Osteocyte (in vitro differentiated cells): Measurements from ENCODE around the gene SUPT3H. TPM values are rescaled to one million over a fixed set of nuclear protein-coding genes. Genes with fewer than 3 reads are reported as not detected.
"Not testable (repeated sequence)": the region's sequence is repeated elsewhere in the genome, so short reads cannot be mapped to it uniquely, and the experiment has no call there.

Experiments used
- DNase-seq: peaks from one replicate; pipeline ENCODE4 v3.0.0; 2021; ENCODE audit warnings: mixed read lengths; ENCODE audit not compliant: unreplicated experiment; ENCODE audit errors: extremely low spot score
- H3K27ac Mint-ChIP-seq: one replicate; pipeline ENCODE4 v1.8.0; 2021; ENCODE audit warnings: mild to moderate bottlenecking, mixed read lengths; ENCODE audit not compliant: unreplicated experiment
- H3K27me3 Mint-ChIP-seq: one replicate; pipeline ENCODE4 v1.8.0; 2021; ENCODE audit warnings: mixed read lengths; ENCODE audit not compliant: unreplicated experiment
- H3K36me3 Mint-ChIP-seq: one replicate; pipeline ENCODE4 v1.8.0; 2021; ENCODE audit warnings: mixed read lengths; ENCODE audit not compliant: unreplicated experiment
- H3K4me1 Mint-ChIP-seq: one replicate; pipeline ENCODE4 v1.8.0; 2021; ENCODE audit warnings: mixed read lengths; ENCODE audit not compliant: unreplicated experiment
- H3K4me3 Mint-ChIP-seq: one replicate; pipeline ENCODE4 v1.8.0; 2021; ENCODE audit warnings: mild to moderate bottlenecking, moderate library complexity, mixed read lengths; ENCODE audit not compliant: unreplicated experiment
- H3K9me3 Mint-ChIP-seq: one replicate; pipeline ENCODE4 v1.8.0; 2021; ENCODE audit warnings: mixed read lengths; ENCODE audit not compliant: unreplicated experiment
- total RNA-seq: library from RNA; stranded (reverse); gene quantifications from 2 replicates; pipeline ENCODE4 v1.2.1, GENCODE V29; 2021
- TF ChIP-seq, protein P1 (sequence below): fragments of 200-600 bp; sonication (generic); IDR thresholded peaks from 2 replicates; pipeline ENCODE4 v1.5.0; 2021; ENCODE audit warnings: antibody characterized with exemption, mild to moderate bottlenecking, moderate library complexity

SUPT3H gene
- total RNA-seq, 1 donor from 2014 or later: 13.2 TPM

DNA sequence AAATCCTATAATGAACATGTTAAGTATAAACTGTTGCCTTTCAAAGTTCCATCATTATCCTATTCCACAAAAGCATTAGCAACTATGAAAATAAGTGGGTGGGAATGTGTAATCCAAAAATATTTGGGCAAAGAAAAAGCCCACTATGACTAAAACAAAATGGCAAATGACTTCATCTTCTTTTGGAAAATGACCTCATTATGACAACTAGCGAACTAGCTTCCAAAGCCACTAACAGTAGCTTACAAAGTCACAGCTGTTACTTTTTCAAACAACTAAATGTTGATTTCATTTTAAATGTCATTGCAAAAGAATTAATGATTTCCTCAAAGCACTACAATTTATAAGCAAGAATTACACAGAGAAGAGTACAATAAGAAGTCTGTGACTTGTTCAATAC lies 99.4 kb downstream of the SUPT3H start:
- Mint-ChIP-seq H3K27ac (no peak overlapping the region), H3K9me3 (peaks cover 13% of the 10 kb centered on the region), H3K4me1 (no peaks in the 10 kb centered on the region), H3K36me3 (peaks cover 18% of the 10 kb centered on the region), H3K27me3 (no peaks in the 10 kb centered on the region), H3K4me3 (no peak overlapping the region)
- TF ChIP-seq, protein P1, sequence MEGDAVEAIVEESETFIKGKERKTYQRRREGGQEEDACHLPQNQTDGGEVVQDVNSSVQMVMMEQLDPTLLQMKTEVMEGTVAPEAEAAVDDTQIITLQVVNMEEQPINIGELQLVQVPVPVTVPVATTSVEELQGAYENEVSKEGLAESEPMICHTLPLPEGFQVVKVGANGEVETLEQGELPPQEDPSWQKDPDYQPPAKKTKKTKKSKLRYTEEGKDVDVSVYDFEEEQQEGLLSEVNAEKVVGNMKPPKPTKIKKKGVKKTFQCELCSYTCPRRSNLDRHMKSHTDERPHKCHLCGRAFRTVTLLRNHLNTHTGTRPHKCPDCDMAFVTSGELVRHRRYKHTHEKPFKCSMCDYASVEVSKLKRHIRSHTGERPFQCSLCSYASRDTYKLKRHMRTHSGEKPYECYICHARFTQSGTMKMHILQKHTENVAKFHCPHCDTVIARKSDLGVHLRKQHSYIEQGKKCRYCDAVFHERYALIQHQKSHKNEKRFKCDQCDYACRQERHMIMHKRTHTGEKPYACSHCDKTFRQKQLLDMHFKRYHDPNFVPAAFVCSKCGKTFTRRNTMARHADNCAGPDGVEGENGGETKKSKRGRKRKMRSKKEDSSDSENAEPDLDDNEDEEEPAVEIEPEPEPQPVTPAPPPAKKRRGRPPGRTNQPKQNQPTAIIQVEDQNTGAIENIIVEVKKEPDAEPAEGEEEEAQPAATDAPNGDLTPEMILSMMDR: no peak
- DNase-seq: no peak

DNA sequence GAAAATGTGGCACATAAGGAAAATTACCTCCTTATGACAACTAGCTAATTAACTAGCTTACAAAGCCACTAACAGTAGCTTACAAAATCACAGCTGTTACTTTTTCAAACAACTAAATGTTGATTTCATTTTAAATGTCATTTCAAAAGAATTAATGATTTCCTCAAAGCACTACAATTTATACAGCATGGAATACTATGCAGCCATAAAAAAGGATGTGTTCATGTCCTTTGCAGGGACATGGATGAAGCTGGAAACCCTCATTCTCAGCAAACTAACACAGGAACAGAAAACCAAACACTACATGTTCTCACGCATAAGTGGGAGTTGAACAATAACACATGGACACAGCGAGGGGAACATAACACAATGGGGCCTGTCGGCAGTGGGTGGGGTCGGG lies 100.0 kb downstream of the SUPT3H start:
- not testable (repeated sequence) for DNase-seq, H3K4me1 Mint-ChIP-seq, H3K27me3 Mint-ChIP-seq, H3K27ac Mint-ChIP-seq, H3K4me3 Mint-ChIP-seq
- Mint-ChIP-seq H3K9me3 (peaks cover 13% of the 10 kb centered on the region), H3K36me3 (peaks cover 18% of the 10 kb centered on the region)

DNA sequence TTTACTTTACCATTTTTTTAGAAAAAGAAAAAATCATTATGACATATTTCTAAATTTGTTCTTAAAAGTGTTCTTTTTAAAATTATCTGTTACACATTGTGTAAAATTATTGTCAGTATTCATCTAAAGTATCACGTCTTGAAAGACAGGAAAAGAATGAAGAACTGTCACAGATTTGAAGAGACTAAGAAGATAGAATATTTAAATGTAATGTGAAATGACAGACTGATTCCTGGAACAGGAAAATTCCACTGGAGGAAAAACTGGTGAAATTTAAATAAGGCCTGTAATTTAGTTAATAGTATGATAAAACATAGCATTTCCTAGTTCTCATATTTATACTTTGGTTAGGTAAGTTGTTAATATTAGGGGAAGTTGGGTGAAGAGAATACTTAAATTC lies 102.4 kb downstream of the SUPT3H start:
- DNase-seq: no peak
- TF ChIP-seq, protein P1: no peak
- Mint-ChIP-seq H3K4me1 (no peaks in the 10 kb centered on the region), H3K4me3 (no peak overlapping the region), H3K36me3 (peaks cover 14% of the 10 kb centered on the region), H3K27ac (no peak overlapping the region), H3K27me3 (no peaks in the 10 kb centered on the region), H3K9me3 (peaks cover 11% of the 10 kb centered on the region)

DNA sequence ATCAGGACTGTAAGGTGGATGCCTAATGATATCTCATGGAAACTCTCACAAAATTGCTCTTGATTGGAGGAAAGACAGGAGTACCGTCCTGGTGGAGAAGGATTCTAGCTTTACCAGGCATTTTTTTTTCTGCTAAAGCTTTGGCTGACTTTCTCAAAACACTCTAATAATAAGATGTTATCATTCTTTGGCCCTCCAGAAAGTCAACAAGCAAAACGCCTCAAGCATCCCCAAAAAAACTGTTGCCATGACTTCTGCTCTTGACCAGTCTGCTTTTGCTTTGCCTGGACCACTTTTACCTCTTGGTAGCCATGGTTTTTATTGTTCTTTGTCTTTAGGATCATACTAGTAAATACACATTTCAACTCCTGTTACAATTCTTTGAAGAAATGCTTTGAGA lies 105.1 kb downstream of the SUPT3H start:
- H3K4me3 Mint-ChIP-seq: no peak overlapping the region
- TF ChIP-seq, protein P1: no peak
- no peak for DNase-seq
- H3K27ac Mint-ChIP-seq: no peak overlapping the region
- no peaks in the 10 kb centered on the region for H3K27me3 Mint-ChIP-seq
- H3K36me3 Mint-ChIP-seq: peaks cover 12% of the 10 kb centered on the region
- peaks cover 8% of the 10 kb centered on the region for H3K9me3 Mint-ChIP-seq
- no peaks in the 10 kb centered on the region for H3K4me1 Mint-ChIP-seq

DNA sequence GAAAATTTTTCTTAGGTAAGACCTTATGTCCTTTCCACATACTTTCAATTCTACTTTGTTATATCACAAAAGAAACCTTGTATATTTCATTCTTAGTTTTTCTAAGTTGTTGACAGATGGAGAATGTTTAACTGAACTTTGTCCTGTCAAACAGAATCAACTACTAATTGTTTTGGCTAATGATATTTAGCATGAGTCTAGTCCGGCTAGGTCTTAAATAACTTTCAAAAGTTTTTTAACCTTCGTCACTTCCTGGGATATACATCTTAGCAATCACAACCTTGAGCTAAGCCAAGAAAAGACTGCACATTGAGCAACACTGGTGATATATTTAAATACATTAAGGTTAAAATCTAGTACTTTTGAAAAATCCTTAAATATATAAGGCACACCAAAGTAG lies 112.5 kb downstream of the SUPT3H start:
- Mint-ChIP-seq H3K36me3 (peaks cover 2% of the 10 kb centered on the region), H3K27me3 (no peaks in the 10 kb centered on the region), H3K4me1 (no peaks in the 10 kb centered on the region), H3K4me3 (no peak overlapping the region), H3K27ac (no peak overlapping the region), H3K9me3 (no peaks in the 10 kb centered on the region)
- TF ChIP-seq, protein P1: no peak
- DNase-seq: no peak

DNA sequence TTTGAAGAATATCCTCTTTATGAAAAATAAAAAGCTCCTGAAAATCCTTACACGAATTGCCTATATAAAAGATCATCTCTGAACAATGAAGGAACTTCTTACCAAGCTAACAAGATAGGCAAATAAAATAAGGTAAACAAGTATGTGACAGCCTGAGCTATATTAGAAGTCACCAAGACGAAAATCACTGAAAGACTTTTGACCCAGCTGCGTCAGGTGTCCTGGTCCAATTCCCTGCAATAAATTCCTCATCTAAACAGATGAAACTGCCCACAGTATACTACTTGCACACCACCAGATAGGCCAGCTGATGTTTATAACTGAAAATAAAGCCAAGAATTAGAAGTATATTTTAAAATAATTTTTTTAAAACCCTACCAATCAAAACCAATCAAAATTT lies 117.0 kb downstream of the SUPT3H start:
- no peaks in the 10 kb centered on the region for H3K27me3 Mint-ChIP-seq
- no peaks in the 10 kb centered on the region for H3K4me1 Mint-ChIP-seq
- H3K27ac Mint-ChIP-seq: no peak overlapping the region
- H3K9me3 Mint-ChIP-seq: no peaks in the 10 kb centered on the region
- no peak for DNase-seq
- H3K4me3 Mint-ChIP-seq: no peak overlapping the region
- peaks cover 2% of the 10 kb centered on the region for H3K36me3 Mint-ChIP-seq
- TF ChIP-seq, protein P1: no peak
